Loucy (cell line): ENCODE data around the gene PLCG1.

Experiments
- EZH2phosphoT487 ChIP-seq: fragments of 200-600 bp; IDR thresholded peaks from 2 replicates; pipeline ENCODE4 v1.6.1; 2018; ENCODE audit warnings: antibody characterized with exemption, mild to moderate bottlenecking, moderate library complexity, borderline replicate concordance
- TF ChIP-seq, protein P1 (sequence below): fragments of 200-600 bp; sonication (generic); conservative IDR thresholded peaks from 2 replicates; pipeline ENCODE4 v1.5.1; 2014; ENCODE audit warnings: mild to moderate bottlenecking, antibody characterized with exemption, low read length

DNA sequence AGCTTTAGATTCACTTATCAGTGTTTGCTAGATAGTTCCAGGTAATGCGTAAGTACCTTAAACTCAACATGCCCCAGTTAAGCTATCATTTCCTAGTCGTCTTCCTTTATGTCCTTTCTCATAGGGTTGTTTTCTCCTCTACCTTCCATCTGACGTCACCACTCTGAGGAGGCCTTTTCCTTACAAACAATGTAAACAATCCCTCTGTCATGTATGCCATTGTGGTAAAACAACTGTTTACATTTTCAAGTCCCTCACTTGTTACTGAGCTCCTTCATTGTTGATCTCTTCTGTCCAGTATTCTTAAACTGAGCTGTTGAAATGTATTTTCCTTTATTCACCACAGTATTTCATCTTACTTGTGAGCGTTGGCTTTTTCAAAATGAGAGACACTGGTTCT, 45.4 kb upstream of the PLCG1 start:
- TF ChIP-seq, protein P1, sequence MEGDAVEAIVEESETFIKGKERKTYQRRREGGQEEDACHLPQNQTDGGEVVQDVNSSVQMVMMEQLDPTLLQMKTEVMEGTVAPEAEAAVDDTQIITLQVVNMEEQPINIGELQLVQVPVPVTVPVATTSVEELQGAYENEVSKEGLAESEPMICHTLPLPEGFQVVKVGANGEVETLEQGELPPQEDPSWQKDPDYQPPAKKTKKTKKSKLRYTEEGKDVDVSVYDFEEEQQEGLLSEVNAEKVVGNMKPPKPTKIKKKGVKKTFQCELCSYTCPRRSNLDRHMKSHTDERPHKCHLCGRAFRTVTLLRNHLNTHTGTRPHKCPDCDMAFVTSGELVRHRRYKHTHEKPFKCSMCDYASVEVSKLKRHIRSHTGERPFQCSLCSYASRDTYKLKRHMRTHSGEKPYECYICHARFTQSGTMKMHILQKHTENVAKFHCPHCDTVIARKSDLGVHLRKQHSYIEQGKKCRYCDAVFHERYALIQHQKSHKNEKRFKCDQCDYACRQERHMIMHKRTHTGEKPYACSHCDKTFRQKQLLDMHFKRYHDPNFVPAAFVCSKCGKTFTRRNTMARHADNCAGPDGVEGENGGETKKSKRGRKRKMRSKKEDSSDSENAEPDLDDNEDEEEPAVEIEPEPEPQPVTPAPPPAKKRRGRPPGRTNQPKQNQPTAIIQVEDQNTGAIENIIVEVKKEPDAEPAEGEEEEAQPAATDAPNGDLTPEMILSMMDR = no peak
- no peak for TF ChIP-seq EZH2phosphoT487
